Ovary (tissue), 9 donors: Measurements from ENCODE around the gene NUSAP1. TPM values are rescaled to one million over a fixed set of nuclear protein-coding genes. Genes with fewer than 3 reads are reported as not detected.

Experiments
- DNase-seq, 5 donors: peaks; one replicate each; pipeline ENCODE4 v3.0.0-alpha.2; 2019 to 2020
- H3K27ac ChIP-seq, 2 donors: fragments of 200-600 bp; one replicate each; pipeline versions ENCODE4 v1.5.1 to v1.8.0; 2019 to 2022
- H3K27me3 ChIP-seq: fragments of 200-600 bp; one replicate; pipeline ENCODE4 v1.8.0; 2022
- H3K36me3 ChIP-seq: fragments of 200-600 bp; sonication (generic); one replicate; pipeline ENCODE4 v1.5.1; 2019
- H3K4me1 ChIP-seq: one replicate; pipeline ENCODE4 v1.8.1; 2013; ENCODE audit warnings: mild to moderate bottlenecking, moderate library complexity; ENCODE audit not compliant: insufficient read depth
- H3K4me3 ChIP-seq: fragments of 200-600 bp; sonication (generic); one replicate; pipeline ENCODE4 v1.5.1; 2017
- H3K9me3 ChIP-seq, 2 donors: fragments of 200-600 bp in 1 of 2; sonication (generic) in 1 of 2; one replicate each; pipeline versions ENCODE4 v1.5.1 to v1.8.1; 2013 to 2019; ENCODE audit warnings: mild to moderate bottlenecking in 1 of 2, moderate library complexity in 1 of 2
- CTCF ChIP-seq, 3 donors: fragments of 450-650 bp in 2 of 3; fragments of 200-600 bp in 1 of 3; IDR thresholded peaks; one replicate each; pipeline versions ENCODE4 v1.5.1 to v1.8.0; 2016 to 2022; ENCODE audit warnings: antibody characterized with exemption in 3 of 3, mild to moderate bottlenecking in 1 of 3
- EP300 ChIP-seq: sonication (generic); formaldehyde crosslinking; IDR thresholded peaks from one replicate; pipeline ENCODE4 v1.6.1; 2017; ENCODE audit warnings: antibody characterized with exemption
- POLR2A ChIP-seq: fragments of 450-650 bp; IDR thresholded peaks from one replicate; pipeline ENCODE4 v1.6.1; 2017; ENCODE audit warnings: antibody characterized with exemption, mild to moderate bottlenecking, moderate library complexity
- WGBS, 3 donors: extraction: QIAGEN DNeasy Blood & Tissue Kit in 1 of 3; methylation state at CpG; one replicate each; pipeline versions ENCODE4 v1.1.5 to v1.1.7; 2013 to 2017; 5-methylcytosine and 5-hydroxymethylcytosine counted together
- intact Hi-C, 4 donors: fragments of 100-400 bp; cut with DNase I; formaldehyde crosslinking; loops; one replicate each; pipeline versions ENCODE4 v1.11.0 to v1.15.1; 2022 to 2023
- polyA plus RNA-seq, 2 donors: library from polyadenylated mRNA; stranded (reverse); fragments of 200-250 nt in 1 of 2; fragments of 350-450 nt in 1 of 2; fragmentation: Illumina TruSeq in 1 of 2; extraction: RNeasy Lipid Tissue Mini Kit (QIAGEN cat#74804) in 1 of 2; gene quantifications; one replicate each; pipeline ENCODE4 v1.2.3, GENCODE V29; 2013 to 2014
- total RNA-seq, 7 donors: library from RNA; depleted of rRNA in 2 of 7; stranded (reverse); fragments of >200 nt in 2 of 7; fragmentation: NEBNext Ultra II Directional in 3 of 7; extraction: Animal tissue kit (Norgen Biotek cat#: 25700) in 3 of 7; gene quantifications; one replicate each; pipeline versions ENCODE4 v1.1.0 to v1.2.4, GENCODE V29; 2016 to 2023
- donor health status: DM: no; HTN: no; CAD: no; lungs with moderate emphysema.
- donor health status: DM: no; HTN: no; CAD: no.
- donor health status: Bipolar disorder and iron deficiency.
- donor health status: DM: yes; HTN: yes; CAD: no.
- donor health status: DM: no; HTN: no; CAD: no.
- donor health status: DM: yes; HTN: yes; CAD: no.

The NUSAP1 gene
- total and polyA plus RNA-seq, 9 donors: 2.2 to 14.8 (median 5.8) TPM

GRCh38 chr15:41411031-41411430 is 78.3 kb downstream of the NUSAP1 start:
- no peaks in the 10 kb centered on the region for H3K36me3 ChIP-seq
- H3K4me3 ChIP-seq: no peak overlapping the region
- no peaks in the 10 kb centered on the region for H3K9me3 ChIP-seq
- no peaks in the 10 kb centered on the region for H3K4me1 ChIP-seq
- TF ChIP-seq POLR2A (no peak), EP300 (no peak), CTCF (IDR thresholded peaks at IDR 0.05) (no peak)
- H3K27ac ChIP-seq: no peak overlapping the region
- 70 to 81% (median 78%) methylated on average over 2 of the region's 2 CpGs for whole genome bisulfite sequencing, 3 donors
- H3K27me3 ChIP-seq: no peaks in the 10 kb centered on the region
- intact Hi-C loops: no loop called here
- no peak for DNase-seq

- Histone ChIP-seq H3K4me3 (no peak overlapping the region), H3K27me3 (no peaks in the 10 kb centered on the region), H3K4me1 (no peaks in the 10 kb centered on the region), H3K9me3 (no peaks in the 10 kb centered on the region), H3K36me3 (no peaks in the 10 kb centered on the region), H3K27ac (no peak overlapping the region)
- WGBS, 3 donors: 63 to 85% (median 77%) methylated on average over 3 of the region's 3 CpGs
- DNase-seq: no peak
- TF ChIP-seq CTCF (IDR thresholded peaks at IDR 0.05) (no peak), EP300 (no peak), POLR2A (no peak)
- intact Hi-C loops: no loop called here
Observed at GRCh38 chr15:41411441-41411840, 78.8 kb downstream of the NUSAP1 start.

DNA sequence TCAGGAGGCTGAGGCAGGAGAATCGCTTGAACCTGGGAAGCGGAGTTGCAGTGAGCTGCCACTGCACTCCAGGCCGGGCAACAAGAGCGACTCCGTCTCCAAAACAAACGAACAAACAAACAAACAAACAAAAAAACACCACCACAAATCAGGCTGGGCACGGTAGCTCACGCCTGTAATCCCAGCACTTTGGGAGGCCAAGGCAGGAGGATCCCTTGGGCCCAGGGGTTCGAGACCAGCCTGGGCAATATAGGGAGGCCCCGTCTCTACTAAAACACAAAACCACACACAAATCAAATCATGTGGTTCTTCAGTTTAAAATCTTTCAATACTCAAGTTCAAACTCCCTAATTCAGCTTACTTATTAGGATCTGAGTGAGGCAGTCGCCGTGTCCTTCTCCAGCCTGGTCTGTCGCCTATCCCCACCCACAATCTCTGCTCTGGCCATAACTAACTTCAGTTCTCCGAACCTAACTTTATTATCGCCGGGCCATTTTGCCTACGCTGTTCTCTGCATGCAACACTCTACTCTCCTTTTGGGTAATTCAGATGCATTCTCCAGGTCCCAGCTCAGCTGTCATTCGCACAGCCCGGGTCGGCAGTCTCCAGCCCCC is 83.6 kb downstream of the NUSAP1 start:
- TF ChIP-seq CTCF (IDR thresholded peaks at IDR 0.05) (no peak), POLR2A (no peak), EP300 (no peak)
- peak overlapping the region; percentile 99 for H3K4me3 ChIP-seq
- no peaks in the 10 kb centered on the region for H3K27me3 ChIP-seq
- peaks cover 5% of the 10 kb centered on the region for H3K4me1 ChIP-seq
- DNase-seq: no peak
- H3K36me3 ChIP-seq: no peaks in the 10 kb centered on the region
- H3K9me3 ChIP-seq: no peaks in the 10 kb centered on the region
- peak overlapping the region; percentile 15 to 69 for H3K27ac ChIP-seq
- 21 to 25% (median 24%) methylated on average over 20 of the region's 20 CpGs for WGBS, 3 donors
- intact Hi-C loops: no loop called here

DNA sequence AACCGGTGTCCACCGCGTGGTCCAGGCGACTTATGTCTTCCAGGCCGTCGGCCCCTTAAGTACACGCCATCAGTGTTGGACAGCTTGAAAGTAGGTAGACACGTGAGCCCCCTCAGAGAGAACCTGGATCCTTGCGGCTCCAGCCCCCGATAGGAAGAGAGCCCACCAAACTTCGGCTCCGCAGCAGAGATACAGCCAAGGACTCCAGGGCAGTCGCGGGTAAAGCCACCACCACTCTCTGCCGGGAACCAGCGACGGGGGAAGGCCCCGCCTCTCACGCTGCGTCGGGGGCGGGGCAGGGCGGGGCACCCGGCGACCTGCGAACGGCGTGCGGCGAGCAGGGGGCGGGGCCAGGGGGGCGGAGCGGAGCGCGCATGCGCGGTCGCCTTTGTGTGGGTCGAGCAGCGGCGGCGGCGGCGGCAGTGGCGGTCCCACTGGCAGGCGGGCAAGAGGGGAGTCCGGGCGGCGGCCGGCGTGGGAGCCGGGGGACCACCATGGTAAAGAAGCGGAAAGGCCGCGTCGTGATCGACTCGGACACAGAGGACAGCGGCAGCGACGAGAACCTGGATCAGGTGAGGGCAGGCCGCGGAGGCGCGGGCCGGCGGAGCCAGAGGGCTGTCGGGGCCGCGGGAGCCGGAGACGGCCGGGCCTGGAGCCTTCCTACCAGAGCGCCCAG is 84.2 kb downstream of the NUSAP1 start, which contains the start of gene RTF1:
Gene RTF1, plus strand, starts transcription at position 354 of the 676 bp plus-strand sequence. Its CDS starts 21 bp downstream, at position 375.
- Histone ChIP-seq H3K4me1 (peaks cover 5% of the 10 kb centered on the region), H3K27ac (peak within 1 kb of the TSS; percentile 15 to 70), H3K36me3 (no peaks in the 10 kb centered on the region), H3K27me3 (no peaks in the 10 kb centered on the region), H3K4me3 (peak within 1 kb of the TSS; percentile 99), H3K9me3 (no peaks in the 10 kb centered on the region)
- peak; percentile 93 to 99 (median 97) for DNase-seq
- TF ChIP-seq CTCF (IDR thresholded peaks at IDR 0.05) (no peak), POLR2A (peak; percentile 70)
- intact Hi-C loops: no loop called here
- 1% methylated on average over 31 to 74 of the region's 74 CpGs for WGBS, 3 donors
